Naive thymus-derived CD8-positive, alpha-beta T cell (primary cell): Measurements from ENCODE around the gene NDUFA12. TPM values are rescaled to one million over a fixed set of nuclear protein-coding genes. Genes with fewer than 3 reads are reported as not detected.
A peak's percentile ranks its signal among the peaks of the same experiment; 100 is the strongest.

Source experiments
- ATAC-seq, 2 donors: fragments of 150-1000 bp; cut with Tn5 transposase in 1 of 2; sonication (Bioruptor Pico), chemical (Tn5 transposase) in 1 of 2; 1 replicate in 1 of 2; 2 replicates in 1 of 2; pipeline ENCODE4 v1.10.0; 2021; ENCODE audit warnings: mild to moderate bottlenecking in 2 of 2, moderate library complexity in 2 of 2
- POLR2A ChIA-PET: fragments of 350-600 bp; sonication (Branson Sonifier 250); formaldehyde crosslinking; loops from one replicate; lab custom pipeline; 2021; ENCODE audit warnings: antibody characterized with exemption; lab: Charles Lee
- DNase-seq, 10 donors: peaks; one replicate each; pipeline versions ENCODE4 v3.0.0 to v3.0.0-alpha.2; 2020 to 2022
- H3K27ac Mint-ChIP-seq, 10 donors: one replicate each; pipeline ENCODE4 v1.8.0; 2020 to 2022; ENCODE audit warnings: mild to moderate bottlenecking in 10 of 10, mixed read lengths in 10 of 10, moderate library complexity in 4 of 10, inconsistent platforms in 1 of 10
- H3K27me3 Mint-ChIP-seq, 5 donors: one replicate each; pipeline ENCODE4 v1.8.0; 2021 to 2022; ENCODE audit warnings: mixed read lengths in 5 of 5
- H3K36me3 Mint-ChIP-seq, 3 donors: one replicate each; pipeline ENCODE4 v1.8.0; 2020 to 2022; ENCODE audit warnings: mixed read lengths in 3 of 3, mild to moderate bottlenecking in 2 of 3, inconsistent platforms in 1 of 3
- H3K4me1 Mint-ChIP-seq, 4 donors: one replicate each; pipeline ENCODE4 v1.8.0; 2021 to 2022; ENCODE audit warnings: mixed read lengths in 4 of 4
- H3K4me3 Mint-ChIP-seq, 10 donors: one replicate each; pipeline ENCODE4 v1.8.0; 2020 to 2022; ENCODE audit warnings: mild to moderate bottlenecking in 10 of 10, mixed read lengths in 10 of 10, moderate library complexity in 6 of 10, inconsistent platforms in 1 of 10
- H3K9me3 Mint-ChIP-seq, 9 donors: one replicate each; pipeline ENCODE4 v1.8.0; 2020 to 2022; ENCODE audit warnings: mixed read lengths in 9 of 9, mild to moderate bottlenecking in 3 of 9, inconsistent platforms in 1 of 9, moderate library complexity in 1 of 9
- polyA plus RNA-seq, 3 donors: library from polyadenylated mRNA; unstranded; fragments of 300-500 nt; fragmentation: Illumina TruSeq; gene quantifications; one replicate each; pipeline ENCODE4 v1.2.3, GENCODE V29; 2021
- total RNA-seq, 8 experiments: library from RNA in 2 of 8; stranded (reverse) in 2 of 8; gene quantifications; one replicate each; pipeline ENCODE4 v1.2.3 and lab custom pipeline; 2021 to 2026

The NDUFA12 gene
- total RNA-seq (10 to 100 TPM; 67.5 to 68.4 TPM), polyA plus RNA-seq (100 to 1,000 TPM; 282 to 364 (median 294) TPM), total RNA-seq (lab: John Stamatoyannopoulos, UW) (24.1 to 75.3 (median 41.0) reads per million in 6 experiments)

DNA sequence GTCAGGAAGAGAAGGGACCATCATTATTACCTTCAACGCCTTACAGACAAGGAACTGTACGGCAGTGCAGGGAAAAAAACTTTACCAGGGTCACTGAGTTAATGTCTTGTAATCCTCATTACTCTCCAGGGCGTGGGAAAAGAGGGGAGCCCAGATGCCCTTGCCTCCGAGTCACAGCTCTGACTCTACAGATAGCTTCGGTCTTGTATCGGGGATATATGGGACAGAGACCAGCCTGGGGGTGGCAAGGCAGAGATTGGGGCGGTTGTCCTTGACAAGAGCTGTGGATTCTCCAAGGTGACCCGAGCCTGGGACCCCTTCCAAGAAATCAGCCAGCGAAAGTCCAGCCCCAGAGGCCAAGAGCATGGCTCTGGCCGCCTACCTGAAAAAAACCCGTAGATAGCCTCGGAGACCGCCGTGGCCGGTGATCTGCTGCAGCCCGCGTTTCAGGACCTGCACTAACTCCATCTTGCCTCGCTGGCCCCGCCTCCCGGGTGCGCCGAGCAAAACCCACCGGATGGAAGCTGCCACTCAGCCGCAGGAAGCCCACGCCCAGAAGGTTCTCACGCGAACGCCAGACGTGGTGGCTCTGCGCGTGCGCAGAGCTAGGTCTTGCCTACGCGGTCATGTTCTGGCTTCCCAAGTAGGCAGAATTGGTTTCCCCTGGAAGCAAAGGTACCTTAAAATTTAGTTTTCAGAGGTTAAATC lies at the start of gene NDUFA12:
NDUFA12 (minus strand) TSS at position 485 of the 708 bp plus-strand sequence; CDS start at position 468, 17 bp downstream.
- peaks cover 7 to 30% (median 13%) of the 10 kb centered on the region in 9 donors for H3K9me3 Mint-ChIP-seq
- H3K27ac Mint-ChIP-seq: peak within 1 kb of the TSS; percentile 90 to 97 (median 94)
- ATAC-seq (peak; percentile 99), DNase-seq (peak; percentile 87 to 97 (median 92))
- H3K36me3 Mint-ChIP-seq: peaks cover 10 to 34% (median 25%) of the 10 kb centered on the region in 3 donors
- peaks cover 26 to 66% (median 59%) of the 10 kb centered on the region in 4 donors for H3K4me1 Mint-ChIP-seq
- no peaks in the 10 kb centered on the region for H3K27me3 Mint-ChIP-seq
- H3K4me3 Mint-ChIP-seq: peak within 1 kb of the TSS; percentile 93 to 95 (median 94)
- POLR2A ChIA-PET: interaction anchor here (0.6 to 2.2 kb wide), 9 partner anchors 10 to 547 kb away, joined by 3 to 27 read pairs (median 5); partner anchors contain the start of genes METAP2 and NR2C1

DNA sequence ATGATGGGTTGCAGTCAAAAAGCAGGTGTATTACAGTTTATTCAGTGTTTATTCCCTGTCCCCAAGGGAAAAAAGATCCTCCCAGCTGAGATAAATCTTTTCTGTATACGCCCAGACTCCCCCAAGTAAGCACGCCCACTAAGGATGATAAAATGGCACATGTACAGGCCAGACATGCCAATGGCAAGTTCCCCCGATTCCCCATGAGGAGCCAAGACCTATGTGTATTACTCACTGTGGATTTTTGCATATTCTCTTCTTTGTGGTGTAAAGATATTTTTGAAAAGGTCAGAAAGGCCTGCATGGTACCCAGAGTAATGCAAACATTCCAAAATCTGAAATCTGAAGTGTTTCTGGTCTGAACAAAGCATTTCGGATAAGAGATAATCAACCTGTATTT lies 47.7 kb upstream of the NDUFA12 start:
- peaks cover 0 to 84% (median 30%) of the 10 kb centered on the region in 3 donors for H3K36me3 Mint-ChIP-seq
- ATAC-seq (no peak), DNase-seq (no peak)
- POLR2A ChIA-PET: interaction anchor here (0.7 kb wide), 1 partner anchor 15 kb away, joined by 4 read pairs; no protein-coding TSS in a partner anchor
- peak overlapping the region in 1 of 10 donors; percentile 27 for H3K27ac Mint-ChIP-seq
- H3K4me3 Mint-ChIP-seq: no peak overlapping the region
- H3K27me3 Mint-ChIP-seq: no peaks in the 10 kb centered on the region
- no peaks in the 10 kb centered on the region for H3K4me1 Mint-ChIP-seq
- H3K9me3 Mint-ChIP-seq: no peaks in the 10 kb centered on the region

DNA sequence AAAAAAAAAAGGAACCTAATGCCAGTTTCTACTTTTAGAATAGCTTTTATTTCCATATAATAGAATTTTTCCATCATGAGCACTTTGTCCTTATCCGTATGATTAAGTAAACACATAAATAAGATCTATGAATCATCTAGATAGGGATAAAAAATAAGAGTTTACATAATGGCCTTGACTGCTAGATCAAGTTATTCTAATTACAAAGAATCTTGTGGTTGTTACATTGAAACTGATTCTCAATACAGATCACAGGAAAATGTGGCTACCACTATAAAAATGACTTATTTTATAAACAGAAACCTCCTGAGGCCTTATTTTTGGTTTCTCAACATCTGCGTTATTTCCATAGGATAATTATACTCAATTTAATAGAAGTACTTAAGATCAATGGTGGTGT lies 34.4 kb upstream of the NDUFA12 start:
- ATAC-seq (no peak), DNase-seq (no peak)
- H3K36me3 Mint-ChIP-seq: peaks cover 0 to 76% (median 17%) of the 10 kb centered on the region in 3 donors
- H3K27ac Mint-ChIP-seq: no peak overlapping the region
- no peak overlapping the region for H3K4me3 Mint-ChIP-seq
- POLR2A ChIA-PET: no interaction called here
- H3K4me1 Mint-ChIP-seq: peaks cover 5 to 27% (median 21%) of the 10 kb centered on the region in 4 donors
- no peaks in the 10 kb centered on the region for H3K9me3 Mint-ChIP-seq
- H3K27me3 Mint-ChIP-seq: no peaks in the 10 kb centered on the region

DNA sequence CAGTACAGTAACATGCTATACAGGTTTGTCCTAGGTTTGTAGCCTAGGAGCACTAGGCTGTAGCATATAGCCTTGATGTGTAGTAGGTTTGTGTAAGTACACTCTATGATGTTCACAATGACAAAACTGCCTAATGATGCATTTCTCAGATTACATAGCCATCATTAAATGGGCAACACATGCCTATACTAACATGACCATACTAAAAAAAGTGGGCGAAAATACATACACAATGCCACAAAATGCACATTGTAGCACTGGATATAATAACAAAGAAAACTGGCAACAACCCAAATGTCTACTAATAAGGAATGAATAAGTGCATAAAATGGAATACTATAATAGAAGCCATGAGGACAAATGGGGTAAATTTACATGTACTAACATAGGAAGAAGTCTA lies 31.3 kb upstream of the NDUFA12 start:
- Mint-ChIP-seq H3K4me1 (peaks cover 5 to 16% (median 14%) of the 10 kb centered on the region in 4 donors), H3K9me3 (no peaks in the 10 kb centered on the region), H3K36me3 (peaks cover 0 to 69% (median 14%) of the 10 kb centered on the region in 3 donors), H3K27ac (peak overlapping the region in 2 of 10 donors; percentile 30 to 64), H3K4me3 (no peak overlapping the region), H3K27me3 (no peaks in the 10 kb centered on the region)
- no peak for DNase-seq
- POLR2A ChIA-PET: no interaction called here
- no peak for ATAC-seq

DNA sequence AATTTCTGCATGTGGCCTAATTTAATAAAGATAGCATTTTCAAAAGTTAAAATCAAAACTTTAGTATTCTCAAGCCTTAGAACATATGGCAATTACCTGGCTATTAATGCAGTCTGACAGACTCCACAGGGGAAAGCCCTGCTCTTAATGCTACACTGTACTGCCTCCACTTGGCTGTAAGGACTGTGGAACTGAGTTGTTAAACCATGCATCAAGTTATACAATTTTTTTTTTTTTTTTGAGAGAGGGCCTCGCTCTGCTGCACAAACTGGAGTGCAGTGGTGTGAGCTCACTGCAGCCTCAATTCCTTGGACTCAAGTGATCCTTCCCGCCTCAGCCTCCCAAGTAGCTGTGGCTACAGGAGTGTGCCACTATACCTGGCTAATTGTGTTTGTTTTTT lies 19.0 kb upstream of the NDUFA12 start:
- no peak for DNase-seq
- Mint-ChIP-seq H3K4me1 (peaks cover 0 to 3% (median 2%) of the 10 kb centered on the region in 4 donors), H3K4me3 (no peak overlapping the region), H3K27me3 (no peaks in the 10 kb centered on the region), H3K27ac (peak overlapping the region in 1 of 10 donors; percentile 38), H3K36me3 (peaks cover 0 to 34% (median 14%) of the 10 kb centered on the region in 3 donors), H3K9me3 (no peaks in the 10 kb centered on the region)
- POLR2A ChIA-PET: no interaction called here
- no peak for ATAC-seq

DNA sequence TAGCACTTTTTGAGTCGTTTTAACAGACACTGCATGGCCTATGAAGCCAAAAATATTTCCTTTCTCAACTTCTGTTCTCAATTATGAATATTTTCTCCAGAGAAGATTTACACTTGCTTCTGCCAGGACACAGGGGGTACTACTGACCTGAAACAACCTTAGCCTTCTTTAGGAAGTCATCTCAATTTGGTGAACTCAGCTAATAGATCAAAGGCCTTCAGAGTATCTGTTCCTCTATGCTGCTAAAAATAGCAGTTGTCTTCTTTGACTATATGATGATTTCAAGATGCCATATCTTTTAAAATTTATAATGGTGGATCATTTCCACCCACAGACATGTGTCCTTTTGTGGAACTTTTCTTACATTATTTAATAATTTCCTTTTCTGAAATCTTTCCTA lies 14.0 kb upstream of the NDUFA12 start:
- Mint-ChIP-seq H3K36me3 (peaks cover 6 to 20% (median 16%) of the 10 kb centered on the region in 3 donors), H3K27ac (no peak overlapping the region), H3K27me3 (no peaks in the 10 kb centered on the region), H3K4me1 (peaks cover 0 to 5% (median 4%) of the 10 kb centered on the region in 4 donors), H3K9me3 (peaks cover 0 to 10% (median 4%) of the 10 kb centered on the region in 9 donors), H3K4me3 (no peak overlapping the region)
- POLR2A ChIA-PET: no interaction called here
- ATAC-seq (no peak), DNase-seq (no peak)

DNA sequence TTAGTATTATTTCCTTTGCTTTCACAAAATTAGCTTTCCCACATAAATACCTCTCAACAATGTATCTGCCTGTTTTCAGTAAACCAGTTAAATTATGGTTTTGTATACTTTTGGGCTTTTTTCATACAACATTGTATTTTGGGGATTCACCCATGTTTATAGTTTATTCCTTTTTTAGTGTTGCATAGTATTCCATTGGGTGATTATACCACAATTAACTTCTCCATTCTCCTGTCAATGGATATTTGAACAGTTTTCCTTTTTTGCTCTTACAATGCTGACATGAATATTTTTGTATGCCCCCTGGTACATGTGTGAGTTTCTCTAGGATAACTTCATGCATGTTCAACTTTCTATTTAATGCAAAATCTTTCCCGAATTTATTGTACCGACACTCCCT lies 12.6 kb upstream of the NDUFA12 start:
- Mint-ChIP-seq H3K36me3 (peaks cover 6 to 16% (median 9%) of the 10 kb centered on the region in 3 donors), H3K27ac (no peak overlapping the region), H3K27me3 (no peaks in the 10 kb centered on the region), H3K4me1 (peaks cover 0 to 8% (median 3%) of the 10 kb centered on the region in 4 donors), H3K4me3 (no peak overlapping the region), H3K9me3 (peaks cover 0 to 10% (median 5%) of the 10 kb centered on the region in 9 donors)
- ATAC-seq (no peak), DNase-seq (no peak)
- POLR2A ChIA-PET: interaction anchor here (0.9 kb wide), 1 partner anchor 12 kb away, joined by 5 read pairs; the partner anchor contains the start of gene NDUFA12

DNA sequence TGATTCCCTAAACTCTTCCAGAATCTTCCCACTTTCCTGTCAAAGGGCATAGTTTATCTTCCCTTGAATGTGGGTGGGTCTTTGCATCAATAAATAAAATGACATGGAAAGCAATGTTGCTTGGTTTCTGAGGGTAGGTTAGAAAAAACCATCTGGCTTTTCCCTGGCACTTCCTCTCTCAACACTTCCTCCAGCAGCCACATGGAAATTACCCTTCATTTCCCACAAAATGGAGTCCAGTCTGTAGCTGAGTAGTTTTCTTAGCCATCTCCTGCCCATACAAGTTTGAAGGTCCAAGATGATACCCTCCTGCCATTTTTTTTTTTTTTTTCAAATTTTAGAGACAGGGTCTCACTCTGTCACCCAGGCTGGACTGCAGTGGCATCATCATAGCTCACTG lies 11.1 kb upstream of the NDUFA12 start:
- ATAC-seq: no peak

DNA sequence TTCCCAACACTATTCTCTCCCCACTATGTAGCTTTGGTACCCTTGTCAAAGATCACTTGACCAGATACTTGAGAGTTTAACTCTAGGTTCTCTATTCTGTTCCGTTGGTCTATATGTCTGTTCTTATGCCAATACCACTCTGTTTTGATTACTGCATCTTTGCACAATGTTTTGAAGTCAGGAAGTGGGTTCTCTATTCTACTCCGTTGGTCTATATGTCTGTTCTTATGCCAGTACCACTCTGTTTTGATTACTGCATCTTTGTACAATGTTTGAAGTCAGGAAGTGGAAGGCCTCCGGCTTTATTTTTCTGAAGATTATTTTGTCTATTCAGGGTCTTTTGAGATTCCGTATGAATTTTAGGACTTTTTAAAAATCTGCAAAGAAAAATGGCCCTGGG lies 2.7 kb upstream of the NDUFA12 start:
- H3K27me3 Mint-ChIP-seq: no peaks in the 10 kb centered on the region
- ATAC-seq (no peak), DNase-seq (peak in 2 of 10 donors; percentile 43 to 44)
- peaks cover 8 to 28% (median 10%) of the 10 kb centered on the region in 3 donors for H3K36me3 Mint-ChIP-seq
- POLR2A ChIA-PET: no interaction called here
- H3K4me1 Mint-ChIP-seq: peaks cover 12 to 42% (median 37%) of the 10 kb centered on the region in 4 donors
- peak overlapping the region in 7 of 10 donors; percentile 1 to 43 (median 15) for H3K4me3 Mint-ChIP-seq
- H3K27ac Mint-ChIP-seq: peak overlapping the region; percentile 27 to 86 (median 61)
- H3K9me3 Mint-ChIP-seq: peaks cover 7 to 41% (median 13%) of the 10 kb centered on the region in 9 donors

More for the DNA sequence above, 11.1 kb upstream of the NDUFA12 start:
- no peaks in the 10 kb centered on the region for H3K27me3 Mint-ChIP-seq
- H3K27ac Mint-ChIP-seq: no peak overlapping the region
- POLR2A ChIA-PET: interaction anchor here (0.6 to 0.7 kb wide), 2 partner anchors 10 to 961 kb away, joined by 4 read pairs; no protein-coding TSS in a partner anchor
- H3K4me3 Mint-ChIP-seq: no peak overlapping the region
- DNase-seq: no peak
- peaks cover 0 to 12% (median 5%) of the 10 kb centered on the region in 4 donors for H3K4me1 Mint-ChIP-seq
- H3K36me3 Mint-ChIP-seq: peaks cover 3 to 12% (median 6%) of the 10 kb centered on the region in 3 donors
- peaks cover 0 to 10% (median 5%) of the 10 kb centered on the region in 9 donors for H3K9me3 Mint-ChIP-seq

DNA sequence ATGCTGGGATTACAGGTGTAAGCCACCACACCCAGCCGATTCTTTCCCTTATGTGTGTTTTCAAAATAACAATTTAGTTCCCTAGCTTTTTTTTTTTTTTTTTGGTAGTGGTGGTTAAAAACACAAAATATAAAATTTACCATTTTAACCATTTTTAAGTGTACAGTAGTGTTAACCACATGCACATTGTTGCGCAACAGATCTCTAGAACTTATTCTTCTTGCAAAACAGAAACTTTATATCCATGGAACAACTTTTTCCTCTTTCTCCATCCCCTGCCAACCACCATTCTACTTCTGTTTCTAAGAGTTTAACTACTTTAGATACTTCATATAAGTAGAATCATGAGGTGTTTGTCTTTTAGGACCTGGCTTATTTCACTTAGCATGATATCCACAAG lies 1.1 kb upstream of the NDUFA12 start:
- ATAC-seq: no peak
- Mint-ChIP-seq H3K9me3 (peaks cover 7 to 35% (median 13%) of the 10 kb centered on the region in 9 donors), H3K36me3 (peaks cover 10 to 29% (median 22%) of the 10 kb centered on the region in 3 donors), H3K27ac (peak overlapping the region; percentile 40 to 94 (median 78)), H3K4me1 (peaks cover 14 to 53% (median 46%) of the 10 kb centered on the region in 4 donors), H3K27me3 (no peaks in the 10 kb centered on the region), H3K4me3 (peak overlapping the region; percentile 51 to 95 (median 86))
- DNase-seq: no peak
- POLR2A ChIA-PET: interaction anchor here (0.6 to 2.2 kb wide), 5 partner anchors 10 to 69 kb away, joined by 3 to 27 read pairs (median 5); partner anchors contain the start of gene NR2C1

DNA sequence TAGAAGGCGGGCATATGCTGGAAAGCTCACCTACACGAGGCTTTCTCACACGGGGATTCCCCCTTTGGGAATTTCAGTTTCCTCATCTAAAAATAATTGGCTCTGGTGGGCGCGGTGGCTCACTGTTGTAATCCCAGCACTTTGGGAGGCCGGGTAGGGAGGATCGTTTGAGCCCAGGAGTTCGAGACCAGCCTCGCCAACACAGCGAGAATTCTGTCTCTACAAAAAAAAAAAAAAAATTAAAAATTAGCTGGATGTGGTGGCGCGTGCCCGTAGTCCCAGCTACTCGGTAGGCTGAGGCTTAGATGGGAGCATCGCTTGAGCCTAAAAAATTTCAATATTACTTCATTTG lies 400 bp upstream of the NDUFA12 start:
- H3K4me1 Mint-ChIP-seq: peaks cover 21 to 60% (median 53%) of the 10 kb centered on the region in 4 donors

DNA sequence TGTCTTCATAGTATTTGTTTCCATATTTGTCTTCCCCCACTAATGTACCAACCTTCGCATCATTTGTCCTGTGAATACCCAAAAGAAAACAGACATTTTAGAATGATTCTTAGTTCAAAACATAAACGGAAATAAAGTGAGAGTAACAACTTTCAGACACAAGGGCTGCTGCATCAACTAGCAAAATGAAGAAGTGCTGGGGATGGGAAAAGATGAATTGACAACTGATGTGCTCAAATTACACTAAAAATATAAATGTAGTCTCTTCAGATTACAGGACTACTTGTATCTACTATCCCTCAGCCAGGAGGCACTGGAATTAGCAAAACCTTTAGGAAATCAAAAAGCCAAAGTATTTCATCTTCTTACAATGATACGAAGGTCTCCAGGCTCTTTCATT lies 743 bp downstream of the NDUFA12 start:
- Mint-ChIP-seq H3K36me3 (peaks cover 10 to 37% (median 23%) of the 10 kb centered on the region in 3 donors), H3K4me1 (peaks cover 29 to 72% (median 64%) of the 10 kb centered on the region in 4 donors), H3K27ac (peak overlapping the region; percentile 90 to 97 (median 94)), H3K4me3 (peak overlapping the region; percentile 93 to 95 (median 94)), H3K27me3 (no peaks in the 10 kb centered on the region), H3K9me3 (peaks cover 7 to 24% (median 13%) of the 10 kb centered on the region in 9 donors)
- DNase-seq (no peak), ATAC-seq (no peak)
- POLR2A ChIA-PET: interaction anchor here (0.6 to 2.2 kb wide), 7 partner anchors 10 to 740 kb away, joined by 3 to 27 read pairs (median 5); partner anchors contain the start of gene METAP2

More for the DNA sequence above, 400 bp upstream of the NDUFA12 start:
- DNase-seq (no peak), ATAC-seq (no peak)
- H3K4me3 Mint-ChIP-seq: peak overlapping the region; percentile 93 to 95 (median 94)
- H3K27me3 Mint-ChIP-seq: no peaks in the 10 kb centered on the region
- peaks cover 7 to 31% (median 13%) of the 10 kb centered on the region in 9 donors for H3K9me3 Mint-ChIP-seq
- peak overlapping the region; percentile 90 to 97 (median 94) for H3K27ac Mint-ChIP-seq
- POLR2A ChIA-PET: interaction anchor here (0.6 to 2.2 kb wide), 9 partner anchors 11 to 544 kb away, joined by 3 to 27 read pairs (median 5); partner anchors contain the start of genes METAP2 and NR2C1
- H3K36me3 Mint-ChIP-seq: peaks cover 10 to 29% (median 29%) of the 10 kb centered on the region in 3 donors
